HepG2 (cell line): ENCODE results near the gene WDR59. TPM values are rescaled to one million over a fixed set of nuclear protein-coding genes. Genes with fewer than 3 reads are reported as not detected.

Source experiments
- CBFB ChIP-seq: sonication (generic); formaldehyde crosslinking; IDR thresholded peaks from 2 replicates; pipeline ENCODE4 v1.4.0; 2020; ENCODE audit warnings: missing genetic modification reagents
- EP300 ChIP-seq, 3 experiments: sonication (generic) in 1 of 3; formaldehyde crosslinking in 1 of 3; IDR thresholded peaks; 2 replicates each; pipeline versions ENCODE4 v1.5.1 to v1.6.1; 2011 to 2020; ENCODE audit warnings: low read depth in 2 of 3, low read length in 2 of 3, borderline replicate concordance in 1 of 3, improper control_type of control experiment in 1 of 3, mild to moderate bottlenecking in 1 of 3, missing genetic modification reagents in 1 of 3, moderate library complexity in 1 of 3
- IKZF5 ChIP-seq: IDR thresholded peaks from 2 replicates; pipeline ENCODE4 v1.6.1; 2018; ENCODE audit warnings: missing genetic modification reagents, mild to moderate bottlenecking, missing compliant biosample characterization
- KDM3A ChIP-seq: IDR thresholded peaks from 2 replicates; pipeline ENCODE4 v1.6.1; 2018; ENCODE audit warnings: low read depth, missing compliant biosample characterization
- KDM5B ChIP-seq: sonication (generic); formaldehyde crosslinking; IDR thresholded peaks from 2 replicates; pipeline ENCODE4 v1.4.0; 2020; ENCODE audit warnings: missing genetic modification reagents, mild to moderate bottlenecking, borderline replicate concordance
- MEIS2 ChIP-seq: sonication (generic); formaldehyde crosslinking; IDR thresholded peaks from 2 replicates; pipeline ENCODE4 v1.9.0; 2021; ENCODE audit warnings: mild to moderate bottlenecking, missing genetic modification reagents
- MTERF4 ChIP-seq: sonication (generic); formaldehyde crosslinking; IDR thresholded peaks from 2 replicates; pipeline ENCODE4 v1.8.0; 2023; ENCODE audit warnings: mild to moderate bottlenecking, missing genetic modification reagents
- POGK ChIP-seq: sonication (generic); formaldehyde crosslinking; conservative IDR thresholded peaks from 2 replicates; pipeline ENCODE4 v1.8.0; 2022; ENCODE audit warnings: mild to moderate bottlenecking, moderate library complexity, missing genetic modification reagents
- RAD51 ChIP-seq: fragments of 450-650 bp; IDR thresholded peaks from 2 replicates; pipeline ENCODE4 v1.6.1; 2016; ENCODE audit warnings: borderline replicate concordance
- RBM39 ChIP-seq: fragments of 200-400 bp; formaldehyde crosslinking; IDR thresholded peaks from one replicate; pipeline ENCODE4 v1.6.1; 2018; ENCODE audit warnings: antibody characterized with exemption, mild to moderate bottlenecking, low read depth, low read length; ENCODE audit not compliant: poor library complexity, severe bottlenecking
- SIX4 ChIP-seq: sonication (generic); formaldehyde crosslinking; IDR thresholded peaks from 2 replicates; pipeline ENCODE4 v1.4.0; 2020; ENCODE audit warnings: missing genetic modification reagents
- TFAP4 ChIP-seq: sonication (generic); IDR thresholded peaks from 2 replicates; pipeline ENCODE4 v1.6.1; 2016; ENCODE audit warnings: low read depth, borderline replicate concordance
- ZBTB10 ChIP-seq: sonication (generic); formaldehyde crosslinking; IDR thresholded peaks from 2 replicates; pipeline ENCODE4 v1.4.0; 2020; ENCODE audit warnings: missing genetic modification reagents, borderline replicate concordance
- ZNF160 ChIP-seq: sonication (generic); formaldehyde crosslinking; IDR thresholded peaks from 2 replicates; pipeline ENCODE4 v1.8.0; 2022; ENCODE audit warnings: mild to moderate bottlenecking, inconsistent platforms, missing genetic modification reagents
- ZNF296 ChIP-seq: sonication (generic); formaldehyde crosslinking; conservative IDR thresholded peaks from 2 replicates; pipeline ENCODE4 v1.5.0; 2020; ENCODE audit warnings: mild to moderate bottlenecking, missing genetic modification reagents
- ZNF3 ChIP-seq: IDR thresholded peaks from 2 replicates; pipeline ENCODE4 v1.7.0; 2017; ENCODE audit warnings: inconsistent platforms
- ZNF460 ChIP-seq: sonication (generic); formaldehyde crosslinking; IDR thresholded peaks from 2 replicates; pipeline ENCODE4 v1.5.1; 2020; ENCODE audit warnings: missing genetic modification reagents, mild to moderate bottlenecking, borderline replicate concordance
- ZNF569 ChIP-seq: sonication (generic); formaldehyde crosslinking; IDR thresholded peaks from 2 replicates; pipeline ENCODE4 v1.5.0; 2020; ENCODE audit warnings: mild to moderate bottlenecking, missing genetic modification reagents, moderate library complexity, borderline replicate concordance
- ZNF652 ChIP-seq: IDR thresholded peaks from 2 replicates; pipeline ENCODE4 v1.6.1; 2016; ENCODE audit warnings: low read depth, borderline replicate concordance
- ZSCAN25 ChIP-seq: sonication (generic); formaldehyde crosslinking; IDR thresholded peaks from 2 replicates; pipeline ENCODE4 v1.8.0; 2022; ENCODE audit warnings: mild to moderate bottlenecking, missing genetic modification reagents
- polyA plus RNA-seq, 8 experiments: library from polyadenylated mRNA; depleted of rRNA in 3 of 8; stranded (reverse) in 7 of 8; unstranded in 1 of 8; fragments of >200 nt; fragmentation: Illumina TruSeq in 4 of 8; extraction: Trizol in 4 of 8; gene quantifications; 2 replicates each; pipeline versions ENCODE4 v1.2.1 to v1.2.3, GENCODE V29; 2011 to 2016; ENCODE audit warnings: low read depth in 4 of 8, missing spikeins in 1 of 8, mixed read lengths in 1 of 8; ENCODE audit not compliant: insufficient read depth in 1 of 8
- total RNA-seq, 5 experiments: library from RNA; depleted of rRNA; stranded (reverse); fragments of >200 nt; fragmentation: Illumina TruSeq; extraction: Trizol; gene quantifications; 2 replicates each; pipeline ENCODE4 v1.2.3, GENCODE V29; 2016; ENCODE audit warnings: low read depth in 1 of 5

The WDR59 gene
- total and polyA plus RNA-seq, 2 of the 13 experiments (the other 11 are each of a cell fraction or from before 2014, with no cell fraction given): 65.2 to 306 TPM

GRCh38 chr16:74998481-74999218, 13.7 kb upstream of the WDR59 start, which contains the start of gene ZNRF1 (continued):
- peak; percentile 19; the same call in 1 of the 2 replicates for TF ChIP-seq ZNF569 (CRISPR knock-in tag)
- no peak; the same call in 1 of the 2 replicates for TF ChIP-seq ZNF460 (CRISPR knock-in tag)
- 0 out of 2 replicates have a peak, but pooled peaks have one; percentile 14 for TF ChIP-seq POGK (CRISPR knock-in tag)
- TF ChIP-seq RBM39: no peak
- no peak for TF ChIP-seq CBFB
- no peak for TF ChIP-seq ZNF3 (CRISPR knock-in tag)
- TF ChIP-seq EP300 (IDR thresholded peaks at IDR 0.05; ENCODE audit: low read depth in 2 of 2, low read length in 2 of 2): peak in 1 of 2 experiments; percentile 43; a peak in 2 of 4 replicates
- TF ChIP-seq EP300 (CRISPR knock-in tag; IDR thresholded peaks at IDR 0.05; ENCODE audit: borderline replicate concordance): no peak
- TF ChIP-seq KDM3A: 0 out of 2 replicates have a peak, but pooled peaks have one; percentile 16
- TF ChIP-seq ZSCAN25: no peak
- peak; percentile 99 for TF ChIP-seq ZBTB10 (CRISPR knock-in tag)
- 0 out of 2 replicates have a peak, but pooled peaks have one; percentile 36 for TF ChIP-seq ZNF296
- peak; percentile 27; the same call in 1 of the 2 replicates for TF ChIP-seq KDM5B
- peak; percentile 93 for TF ChIP-seq ZNF652 (CRISPR knock-in tag)
- TF ChIP-seq ZNF160: peak; percentile 45; the same call in 1 of the 2 replicates
- 0 out of 2 replicates have a peak, but pooled peaks have one; percentile 11 for TF ChIP-seq IKZF5
- TF ChIP-seq MTERF4: peak; percentile 86; the same call in 1 of the 2 replicates
- no peak; the same call in 1 of the 2 replicates for TF ChIP-seq SIX4 (CRISPR knock-in tag)
- TF ChIP-seq RAD51: no peak
- TF ChIP-seq TFAP4: peak; percentile 53; the same call in 1 of the 2 replicates
- TF ChIP-seq MEIS2 (CRISPR knock-in tag): peak; percentile 57; the same call in 1 of the 2 replicates
